ENCODE results near the gene DTWD1. TPM values are rescaled to one million over a fixed set of nuclear protein-coding genes. Genes with fewer than 3 reads are reported as not detected.

Gene DTWD1
- total and polyA plus RNA-seq, 2 donors (not counting 1 experiment from before 2014, with no cell fraction given), result 7.4 to 27.1 TPM

GRCh38 chr15:49674370-49674769 lies 53.5 kb downstream of the DTWD1 start:
- Histone ChIP-seq H3K4me2 (replicated peaks; ENCODE audit: low read depth, low read length, poor library complexity, severe bottlenecking) (no peak overlapping the region), H4K20me1 (ENCODE audit: control insufficient read depth, insufficient read depth, low read length, poor library complexity, severe bottlenecking) (no peaks in the 10 kb centered on the region), H3K79me2 (ENCODE audit: control insufficient read depth, insufficient read depth, low read length) (no peaks in the 10 kb centered on the region), H3K9ac (ENCODE audit: low read length) (no peak overlapping the region), H3K4me1 (ENCODE audit: control insufficient read depth in 2 of 2, insufficient read depth in 2 of 2, low read length in 2 of 2) (no peaks in the 10 kb centered on the region), H3K27ac (ENCODE audit: low read length in 2 of 2) (no peak overlapping the region), H3K27me3 (replicated peaks in 1 of 4; ENCODE audit: control extremely low read depth in 1 of 4, control insufficient read depth in 3 of 4, insufficient read depth in 4 of 4, low read length in 3 of 4) (no peaks in the 10 kb centered on the region), H3K9me3 (ENCODE audit: control extremely low read depth in 1 of 3, control insufficient read depth in 2 of 3, insufficient read depth in 1 of 3, low read length in 2 of 3) (no peaks in the 10 kb centered on the region), H3K36me3 (replicated peaks in 1 of 2; ENCODE audit: control extremely low read depth in 1 of 2, control insufficient read depth in 1 of 2, extremely low read depth in 1 of 2, insufficient read depth in 2 of 2, low read length in 1 of 2) (no peaks in the 10 kb centered on the region), H2AFZ (ENCODE audit: insufficient read depth, low read depth, low read length, poor library complexity, severe bottlenecking) (no peak overlapping the region), H3K4me3 (ENCODE audit: control extremely low read depth in 1 of 5, extremely low read depth in 1 of 5, insufficient read depth in 1 of 5, low read depth in 2 of 5, low read length in 4 of 5) (no peak overlapping the region)
- ATAC-seq (ENCODE audit: low read depth), result no peak
- POLR2A ChIA-PET, result no interaction called here
- WGBS (ENCODE audit: insufficient coverage), result 100% methylated on average over 1 of the region's 1 CpG
- Mint-ChIP-seq H3K4me1 (no peaks in the 10 kb centered on the region), H3K27me3 (peaks cover 21% of the 10 kb centered on the region), H3K27ac (no peak overlapping the region), H3K4me3 (no peak overlapping the region), H3K9me3 (ENCODE audit: insufficient read depth) (no peaks in the 10 kb centered on the region)
- intact Hi-C loops (cut with micrococcal nuclease), result no loop called here
- TF ChIP-seq CTCF (IDR thresholded peaks at IDR 0.05) (no peak), EZH2 (IDR thresholded peaks at IDR 0.05; ENCODE audit: borderline replicate concordance, insufficient read depth, low read depth, low read length, poor library complexity, severe bottlenecking) (no peak)
- no peak for DNase-seq
- CTCF ChIA-PET, result no interaction called here

- no peaks in the 10 kb centered on the region for H4K20me1 ChIP-seq (ENCODE audit: control insufficient read depth, insufficient read depth, low read length, poor library complexity, severe bottlenecking)
- TF ChIP-seq CTCF (IDR thresholded peaks at IDR 0.05) (no peak), EZH2 (IDR thresholded peaks at IDR 0.05; ENCODE audit: borderline replicate concordance, insufficient read depth, low read depth, low read length, poor library complexity, severe bottlenecking) (no peak)
- H3K4me3 ChIP-seq (ENCODE audit: control extremely low read depth in 1 of 5, extremely low read depth in 1 of 5, insufficient read depth in 1 of 5, low read depth in 2 of 5, low read length in 4 of 5), result no peak overlapping the region
- ChIA-PET CTCF (no interaction called here), POLR2A (no interaction called here)
- no peak overlapping the region for H3K9ac ChIP-seq (ENCODE audit: low read length)
- no peaks in the 10 kb centered on the region for H3K36me3 ChIP-seq (replicated peaks in 1 of 2; ENCODE audit: control extremely low read depth in 1 of 2, control insufficient read depth in 1 of 2, extremely low read depth in 1 of 2, insufficient read depth in 2 of 2, low read length in 1 of 2)
- no peak overlapping the region for H3K27ac ChIP-seq (ENCODE audit: low read length in 2 of 2)
- H3K9me3 ChIP-seq (ENCODE audit: control extremely low read depth in 1 of 3, control insufficient read depth in 2 of 3, insufficient read depth in 1 of 3, low read length in 2 of 3), result no peaks in the 10 kb centered on the region
- Mint-ChIP-seq H3K27me3 (peaks cover 22% of the 10 kb centered on the region), H3K9me3 (ENCODE audit: insufficient read depth) (no peaks in the 10 kb centered on the region), H3K4me1 (no peaks in the 10 kb centered on the region), H3K4me3 (no peak overlapping the region), H3K27ac (no peak overlapping the region)
- no peak overlapping the region for H3K4me2 ChIP-seq (replicated peaks; ENCODE audit: low read depth, low read length, poor library complexity, severe bottlenecking)
- intact Hi-C loops (cut with micrococcal nuclease), result no loop called here
- H3K4me1 ChIP-seq (ENCODE audit: control insufficient read depth in 2 of 2, insufficient read depth in 2 of 2, low read length in 2 of 2), result no peaks in the 10 kb centered on the region
- DNase-seq (no peak), ATAC-seq (ENCODE audit: low read depth) (no peak)
- H3K27me3 ChIP-seq (replicated peaks in 1 of 4; ENCODE audit: control extremely low read depth in 1 of 4, control insufficient read depth in 3 of 4, insufficient read depth in 4 of 4, low read length in 3 of 4), result no peaks in the 10 kb centered on the region
- no peak overlapping the region for H2AFZ ChIP-seq (ENCODE audit: insufficient read depth, low read depth, low read length, poor library complexity, severe bottlenecking)
- H3K79me2 ChIP-seq (ENCODE audit: control insufficient read depth, insufficient read depth, low read length), result no peaks in the 10 kb centered on the region
Observed at GRCh38 chr15:49675041-49675440, 54.2 kb downstream of the DTWD1 start.

Measured in B cell (primary cell).